LNCaP clone FGC (cell line): Measurements from ENCODE around the gene NPY1R.

Source experiments
- DNase-seq: peaks from one replicate; pipeline ENCODE4 v3.0.0-alpha.2; 2011; ENCODE audit warnings: low read depth
- H3K4me3 ChIP-seq: 2 replicates; pipeline ENCODE4 v1.5.1; 2011; ENCODE audit warnings: mild to moderate bottlenecking, low read depth, low read length, control low read depth
- TF ChIP-seq, protein P1 (sequence below): IDR thresholded peaks from 2 replicates; pipeline ENCODE4 v1.5.1; 2012; ENCODE audit warnings: mild to moderate bottlenecking; ENCODE audit not compliant: control insufficient read depth, insufficient read depth; ENCODE audit errors: extremely low read depth

Gene NPY1R

DNA sequence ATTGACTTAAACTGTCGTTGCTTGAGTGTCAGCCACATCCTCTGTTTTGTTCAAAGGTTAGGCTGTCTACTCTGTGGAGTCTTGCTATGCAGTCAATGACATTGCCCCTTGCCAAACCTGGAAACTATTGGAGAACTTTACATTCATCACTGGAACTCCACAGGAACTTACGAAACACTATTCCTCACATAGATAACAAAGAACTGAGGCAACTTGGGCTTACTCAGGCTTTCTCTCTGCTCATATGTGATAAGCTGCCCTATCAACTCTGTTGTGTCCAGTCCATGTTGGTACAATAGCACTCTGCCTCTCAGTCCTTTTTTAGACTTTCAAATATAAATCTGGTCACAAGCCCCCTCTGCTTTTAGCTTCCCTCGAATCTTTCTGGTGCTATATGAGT lies 20.7 kb upstream of the NPY1R start:
- no peak for DNase-seq
- H3K4me3 ChIP-seq: no peak overlapping the region
- TF ChIP-seq, protein P1, sequence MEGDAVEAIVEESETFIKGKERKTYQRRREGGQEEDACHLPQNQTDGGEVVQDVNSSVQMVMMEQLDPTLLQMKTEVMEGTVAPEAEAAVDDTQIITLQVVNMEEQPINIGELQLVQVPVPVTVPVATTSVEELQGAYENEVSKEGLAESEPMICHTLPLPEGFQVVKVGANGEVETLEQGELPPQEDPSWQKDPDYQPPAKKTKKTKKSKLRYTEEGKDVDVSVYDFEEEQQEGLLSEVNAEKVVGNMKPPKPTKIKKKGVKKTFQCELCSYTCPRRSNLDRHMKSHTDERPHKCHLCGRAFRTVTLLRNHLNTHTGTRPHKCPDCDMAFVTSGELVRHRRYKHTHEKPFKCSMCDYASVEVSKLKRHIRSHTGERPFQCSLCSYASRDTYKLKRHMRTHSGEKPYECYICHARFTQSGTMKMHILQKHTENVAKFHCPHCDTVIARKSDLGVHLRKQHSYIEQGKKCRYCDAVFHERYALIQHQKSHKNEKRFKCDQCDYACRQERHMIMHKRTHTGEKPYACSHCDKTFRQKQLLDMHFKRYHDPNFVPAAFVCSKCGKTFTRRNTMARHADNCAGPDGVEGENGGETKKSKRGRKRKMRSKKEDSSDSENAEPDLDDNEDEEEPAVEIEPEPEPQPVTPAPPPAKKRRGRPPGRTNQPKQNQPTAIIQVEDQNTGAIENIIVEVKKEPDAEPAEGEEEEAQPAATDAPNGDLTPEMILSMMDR: no peak

DNA sequence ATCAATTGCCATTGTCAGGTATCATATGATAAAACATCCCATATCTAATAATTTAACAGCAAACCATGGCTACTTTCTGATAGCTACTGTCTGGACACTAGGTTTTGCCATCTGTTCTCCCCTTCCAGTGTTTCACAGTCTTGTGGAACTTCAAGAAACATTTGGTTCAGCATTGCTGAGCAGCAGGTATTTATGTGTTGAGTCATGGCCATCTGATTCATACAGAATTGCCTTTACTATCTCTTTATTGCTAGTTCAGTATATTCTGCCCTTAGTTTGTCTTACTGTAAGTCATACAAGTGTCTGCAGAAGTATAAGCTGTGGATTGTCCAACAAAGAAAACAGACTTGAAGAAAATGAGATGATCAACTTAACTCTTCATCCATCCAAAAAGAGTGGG lies 18.3 kb upstream of the NPY1R start:
- TF ChIP-seq, protein P1: no peak
- no peak overlapping the region for H3K4me3 ChIP-seq
- DNase-seq: no peak

DNA sequence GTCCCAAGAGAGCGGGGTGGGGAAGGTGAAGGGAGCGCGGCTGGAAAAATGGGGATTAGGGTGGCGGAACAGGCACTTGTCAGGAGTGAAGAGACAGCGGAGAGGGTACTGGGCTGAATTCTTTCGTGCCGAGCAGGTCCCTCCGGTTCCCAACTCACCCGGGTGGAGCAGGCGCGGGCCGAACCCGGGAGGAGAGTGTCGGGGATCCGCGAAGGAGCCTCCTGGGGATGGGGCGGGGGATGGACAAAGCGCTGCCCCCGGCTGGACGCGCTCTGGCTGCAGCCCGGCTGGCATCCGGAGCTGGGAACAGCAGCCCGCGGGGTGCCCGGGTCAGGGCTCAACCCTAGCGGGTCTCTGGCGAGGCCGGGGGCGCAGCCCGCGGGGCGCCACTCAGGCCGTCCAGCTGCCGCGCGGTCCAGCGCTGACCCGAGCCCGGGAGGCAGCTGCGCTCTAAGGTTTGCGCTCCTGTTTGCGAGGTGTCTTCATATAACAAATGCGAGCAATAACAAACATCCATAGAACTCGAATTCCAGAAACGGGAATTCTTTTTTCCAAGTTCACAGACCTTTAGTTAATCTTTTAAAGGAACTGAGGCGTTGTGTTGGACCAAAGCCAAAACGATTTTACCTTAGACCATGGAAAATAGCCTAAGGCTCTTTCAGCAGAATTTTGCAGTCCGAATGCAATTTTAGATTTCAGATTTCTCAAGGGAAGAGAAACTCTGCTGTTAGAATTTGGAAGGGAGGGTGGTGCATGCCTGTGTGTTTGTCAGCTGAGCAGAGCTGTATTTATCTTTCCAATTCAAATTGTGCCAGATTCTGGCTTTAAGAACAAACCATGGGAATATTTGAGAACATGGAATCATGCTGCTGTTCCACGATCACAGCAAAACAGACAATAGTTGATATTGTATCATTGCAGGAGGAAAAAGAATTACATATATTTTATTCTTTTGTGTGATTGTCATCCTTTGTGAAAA lies 12.0 kb upstream of the NPY1R start:
- no peak for DNase-seq
- H3K4me3 ChIP-seq: peak overlapping the region; percentile 25; the same call in 1 of the 2 replicates
- TF ChIP-seq, protein P1: 0 out of 2 replicates have a peak, but pooled peaks have one; percentile 0

DNA sequence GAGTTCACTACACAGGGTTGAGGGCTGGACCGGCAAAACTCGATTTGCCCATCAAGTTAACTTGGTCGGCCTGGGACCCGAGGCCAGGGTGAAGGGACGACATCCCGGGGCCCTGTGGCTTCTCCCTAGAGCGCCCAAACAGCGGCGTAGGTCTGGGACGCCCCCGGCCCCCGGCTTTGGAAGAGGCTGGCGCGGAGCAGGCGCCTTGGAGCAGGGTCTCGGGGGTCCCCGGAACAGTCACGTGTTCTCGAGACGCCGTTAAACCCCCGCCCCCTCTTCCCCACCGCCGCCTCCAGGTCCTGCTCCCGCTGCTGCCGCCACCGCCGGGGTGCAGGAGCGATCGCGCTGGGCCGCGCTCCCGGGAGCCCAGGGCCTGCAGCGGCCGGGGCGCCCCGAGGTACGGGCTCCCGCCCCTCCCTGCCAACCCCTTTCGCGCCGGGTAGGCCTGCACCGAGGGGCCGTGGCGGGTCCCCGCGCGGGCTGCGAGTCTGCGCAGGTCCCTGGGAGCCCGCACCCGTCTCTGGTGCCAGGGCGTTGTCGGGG lies 11.3 kb upstream of the NPY1R start, which contains the start of gene NPY5R:
Gene NPY5R (plus strand): TSS at position 289 of the 543 bp plus-strand sequence. CDS start 6,382 bp downstream, outside the sequence.
- peak within 1 kb of the TSS; percentile 25; the same call in 1 of the 2 replicates for H3K4me3 ChIP-seq
- TF ChIP-seq, protein P1: no peak

DNA sequence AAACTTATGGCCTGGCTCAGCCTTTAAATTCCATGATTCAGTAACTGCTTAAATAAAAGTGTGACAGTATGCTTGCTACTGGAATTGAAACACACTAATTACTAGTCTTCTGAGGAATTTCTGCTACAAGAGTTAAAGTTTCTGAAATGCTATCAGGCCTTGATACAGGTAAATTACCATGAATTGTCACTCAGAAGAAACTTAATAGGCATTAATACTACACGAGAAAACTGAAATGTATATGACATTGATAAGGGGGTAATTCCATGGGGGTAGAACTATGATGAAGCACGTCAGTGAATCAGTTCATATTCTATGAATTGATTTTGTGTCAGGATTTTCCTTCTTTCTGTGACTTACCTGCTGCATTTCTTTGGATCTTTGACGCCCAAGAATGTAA lies 3.0 kb upstream of the NPY1R start:
- TF ChIP-seq, protein P1: no peak
- H3K4me3 ChIP-seq: no peak overlapping the region
- DNase-seq: no peak

More for the DNA sequence above, 11.3 kb upstream of the NPY1R start, which contains the start of gene NPY5R:
- no peak for DNase-seq

DNA sequence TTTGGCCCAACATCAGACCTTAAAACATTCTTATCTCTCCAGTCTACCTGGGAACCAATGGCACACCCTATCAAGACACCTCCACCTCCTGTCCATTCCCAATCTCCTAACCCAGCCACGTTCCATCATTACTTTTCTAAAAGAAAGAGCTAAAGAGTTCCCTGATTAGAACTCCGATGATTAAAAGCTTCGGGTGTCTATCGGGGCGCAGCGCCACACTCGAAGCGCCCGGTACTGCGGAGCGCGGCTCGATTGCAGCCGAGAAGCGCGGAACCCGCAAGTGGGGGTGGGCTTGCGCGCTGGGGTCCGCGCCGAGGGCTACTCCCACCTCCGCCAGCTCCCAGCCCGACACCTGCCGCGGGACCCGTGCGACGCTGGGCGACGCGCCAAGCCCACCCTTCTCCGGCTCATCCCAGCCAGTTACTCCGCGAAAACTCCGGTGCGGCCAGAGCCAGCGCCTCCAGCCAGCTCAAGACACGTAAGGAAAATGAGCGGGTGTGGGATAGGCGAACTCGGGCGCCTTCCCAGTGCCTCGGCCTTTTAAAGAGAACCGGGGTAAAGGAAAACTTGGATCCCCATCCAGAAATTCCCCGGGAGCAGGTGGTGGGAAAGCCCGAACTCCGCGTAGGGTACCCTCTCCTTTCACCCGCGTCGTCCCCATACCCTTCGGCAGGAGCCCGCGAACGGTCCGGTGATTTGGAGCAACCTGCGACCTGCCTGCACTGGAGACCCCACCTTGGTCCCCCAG lies 593 bp downstream of the NPY1R start:
- no peak for DNase-seq
- TF ChIP-seq, protein P1: no peak
- peak overlapping the region; percentile 46 for H3K4me3 ChIP-seq
